ENCODE results near the gene DOK5.

DNA sequence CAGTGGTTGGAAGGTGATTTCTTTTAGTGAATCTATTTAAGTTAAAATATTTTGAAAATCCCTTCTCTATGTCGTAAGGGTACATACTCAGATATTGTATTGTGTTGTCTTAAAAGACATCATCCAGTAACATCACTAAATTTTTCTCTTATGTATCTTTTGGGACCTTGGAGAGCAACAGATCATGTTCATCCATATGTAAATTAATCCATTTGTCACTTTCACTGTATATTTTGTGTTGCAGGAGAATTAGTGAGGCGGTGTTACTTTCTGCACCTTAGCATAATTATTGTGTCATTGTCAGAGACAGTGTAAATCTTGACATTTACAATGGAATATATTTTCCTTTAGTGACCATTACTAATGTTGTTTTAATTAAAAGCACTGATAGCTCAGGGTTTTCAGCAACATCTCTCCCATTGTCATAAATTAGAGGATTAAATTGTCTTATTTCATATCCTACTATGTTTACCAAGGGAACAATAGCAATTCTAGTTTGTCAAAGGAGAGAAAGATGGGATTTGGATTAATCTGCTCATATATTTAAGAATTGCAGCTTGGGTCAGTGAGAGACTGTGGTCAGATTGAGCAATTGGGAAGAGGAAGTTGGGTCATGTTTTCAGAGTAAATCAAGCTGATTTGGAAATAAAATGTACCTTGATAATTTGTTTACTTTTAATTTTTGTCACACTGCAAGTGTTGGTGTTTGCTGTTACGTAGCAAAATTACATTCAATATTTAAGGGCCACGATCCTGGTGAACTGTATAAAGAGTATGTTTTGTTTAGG is 22.7 kb downstream of the DOK5 start:
- TF ChIP-seq EZH2 (IDR thresholded peaks at IDR 0.05; ENCODE audit: borderline replicate concordance, low read depth, low read length, severe bottlenecking) = no peak
- TF ChIP-seq, protein P1, sequence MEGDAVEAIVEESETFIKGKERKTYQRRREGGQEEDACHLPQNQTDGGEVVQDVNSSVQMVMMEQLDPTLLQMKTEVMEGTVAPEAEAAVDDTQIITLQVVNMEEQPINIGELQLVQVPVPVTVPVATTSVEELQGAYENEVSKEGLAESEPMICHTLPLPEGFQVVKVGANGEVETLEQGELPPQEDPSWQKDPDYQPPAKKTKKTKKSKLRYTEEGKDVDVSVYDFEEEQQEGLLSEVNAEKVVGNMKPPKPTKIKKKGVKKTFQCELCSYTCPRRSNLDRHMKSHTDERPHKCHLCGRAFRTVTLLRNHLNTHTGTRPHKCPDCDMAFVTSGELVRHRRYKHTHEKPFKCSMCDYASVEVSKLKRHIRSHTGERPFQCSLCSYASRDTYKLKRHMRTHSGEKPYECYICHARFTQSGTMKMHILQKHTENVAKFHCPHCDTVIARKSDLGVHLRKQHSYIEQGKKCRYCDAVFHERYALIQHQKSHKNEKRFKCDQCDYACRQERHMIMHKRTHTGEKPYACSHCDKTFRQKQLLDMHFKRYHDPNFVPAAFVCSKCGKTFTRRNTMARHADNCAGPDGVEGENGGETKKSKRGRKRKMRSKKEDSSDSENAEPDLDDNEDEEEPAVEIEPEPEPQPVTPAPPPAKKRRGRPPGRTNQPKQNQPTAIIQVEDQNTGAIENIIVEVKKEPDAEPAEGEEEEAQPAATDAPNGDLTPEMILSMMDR (IDR thresholded peaks at IDR 0.05; ENCODE audit: extremely low read depth in 1 of 2, insufficient read depth in 1 of 2, low read depth in 1 of 2, low read length in 2 of 2) = no peak
